Stimulated activated CD4-positive, alpha-beta T cell treated with anti-CD3 and anti-CD28 coated beads, Interleukin-4, amount 100 ng/mL, for 24 hours (primary cell): ENCODE measurements around the gene CCDC117.
"Not testable (repeated sequence)": the region's sequence is repeated elsewhere in the genome, so short reads cannot be mapped to it uniquely, and the experiment has no call there.

ENCODE experiments used
- DNase-seq: peaks from one replicate; pipeline ENCODE4 v3.0.0-alpha.2; 2020

Gene CCDC117

DNA sequence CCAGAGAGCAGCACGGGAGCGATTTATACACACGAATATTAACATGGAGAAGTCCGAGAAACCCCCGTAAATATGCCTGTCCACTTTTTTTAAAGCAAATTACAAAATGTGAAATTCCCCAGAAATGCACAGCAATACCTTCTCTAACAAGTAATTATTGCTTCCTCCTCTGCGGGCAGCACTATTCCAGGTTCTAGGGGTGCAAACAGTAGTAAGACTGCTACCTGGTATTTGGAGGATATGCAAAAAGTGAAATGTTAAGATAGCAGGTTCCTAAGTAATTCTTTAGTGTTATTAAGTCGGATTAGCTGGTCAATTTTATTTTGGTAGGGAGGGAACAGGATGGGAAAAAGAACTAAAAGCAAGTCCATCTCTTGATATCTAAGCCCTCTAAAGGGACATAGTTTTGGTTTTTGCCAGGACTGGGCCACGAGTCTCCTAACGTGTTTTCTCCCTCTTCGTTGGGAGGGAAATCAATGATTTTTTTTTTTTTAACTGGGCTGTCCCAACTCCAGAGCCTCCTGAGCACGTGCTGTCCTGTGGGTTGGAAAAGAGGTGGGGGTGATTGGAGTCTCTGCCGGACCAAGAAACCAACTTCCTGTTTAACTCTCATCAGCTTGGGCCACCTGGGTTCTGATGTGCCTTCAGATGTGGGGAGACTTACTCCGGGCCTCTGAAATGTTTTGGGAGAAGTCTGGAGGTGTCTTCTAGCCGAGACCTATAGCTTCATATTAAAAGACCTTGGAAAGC lies 29.5 kb downstream of the CCDC117 start:
- DNase-seq, result no peak

DNA sequence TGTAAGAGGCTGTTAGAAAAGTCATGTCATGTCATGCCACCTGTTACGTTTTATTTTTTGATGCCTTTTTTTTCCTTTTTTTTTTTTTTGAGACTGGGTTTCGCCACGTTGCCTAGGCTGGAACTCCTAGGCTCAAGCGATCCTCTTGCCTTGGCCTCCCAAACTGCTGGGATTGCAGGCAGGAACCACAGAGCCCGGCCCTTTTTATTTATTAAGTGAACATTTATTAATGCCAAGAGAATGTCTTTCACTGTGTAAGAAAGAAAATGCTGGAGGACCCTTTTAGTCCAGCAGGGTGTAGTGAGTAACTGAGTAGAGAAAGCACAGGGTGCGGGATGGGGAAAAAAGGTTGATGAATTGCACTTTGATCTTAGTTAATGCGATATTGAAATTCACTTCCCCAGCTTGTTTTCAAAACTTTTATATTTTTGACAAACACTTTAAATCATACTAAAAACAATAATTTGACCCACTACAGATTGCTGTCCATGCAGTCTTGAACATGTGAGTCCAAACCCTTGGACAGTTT lies 30.2 kb downstream of the CCDC117 start:
- DNase-seq, result no peak

DNA sequence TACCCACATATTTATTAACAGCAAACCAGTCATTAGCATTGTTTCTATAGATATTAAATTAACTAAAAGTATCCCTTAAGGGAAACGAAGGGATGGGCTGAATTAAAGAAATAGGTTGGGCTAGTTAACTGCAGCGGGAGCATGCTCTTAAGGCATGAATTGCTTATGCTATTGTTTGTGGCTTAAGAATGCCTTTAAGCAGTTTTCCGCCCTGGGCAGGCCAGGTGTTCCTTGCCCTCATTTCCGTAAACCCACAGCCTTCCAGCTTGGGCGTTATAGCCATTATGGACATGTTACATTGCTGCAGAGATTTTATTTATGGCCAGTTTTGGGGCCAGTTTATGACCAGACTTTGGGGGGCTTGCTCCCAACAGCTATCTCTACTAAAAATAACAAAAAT lies 32.9 kb downstream of the CCDC117 start:
- DNase-seq, result not testable (repeated sequence)

DNA sequence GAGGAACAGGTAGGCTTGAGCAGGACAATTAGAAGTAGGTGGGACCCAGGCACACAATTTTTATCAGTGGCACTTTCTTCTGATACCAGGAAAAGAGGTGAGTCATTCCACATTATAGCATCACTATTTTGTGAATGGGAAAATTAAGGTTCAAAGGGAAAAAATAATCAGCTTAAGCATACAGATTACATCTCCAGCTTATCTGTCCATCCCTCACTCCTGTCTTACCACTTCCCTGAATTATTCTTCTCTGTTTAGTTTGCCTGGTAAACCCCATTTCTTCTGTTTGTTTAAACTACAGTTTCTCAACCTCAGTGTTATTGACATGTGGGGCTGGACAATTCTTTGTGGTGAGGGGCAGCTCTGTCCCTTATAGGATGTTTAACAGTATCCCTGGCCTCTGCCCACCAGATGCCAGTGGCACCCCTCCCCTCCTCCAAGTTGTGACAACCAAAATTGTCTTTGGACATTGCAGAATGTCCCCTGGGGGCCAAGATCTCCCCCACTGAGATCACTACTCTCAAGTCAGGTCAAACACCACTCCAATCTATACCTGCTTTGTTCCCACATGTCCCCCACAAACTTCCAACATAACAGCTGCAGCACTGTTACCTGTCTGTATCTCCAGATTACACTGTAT lies 36.3 kb downstream of the CCDC117 start:
- no peak for DNase-seq

DNA sequence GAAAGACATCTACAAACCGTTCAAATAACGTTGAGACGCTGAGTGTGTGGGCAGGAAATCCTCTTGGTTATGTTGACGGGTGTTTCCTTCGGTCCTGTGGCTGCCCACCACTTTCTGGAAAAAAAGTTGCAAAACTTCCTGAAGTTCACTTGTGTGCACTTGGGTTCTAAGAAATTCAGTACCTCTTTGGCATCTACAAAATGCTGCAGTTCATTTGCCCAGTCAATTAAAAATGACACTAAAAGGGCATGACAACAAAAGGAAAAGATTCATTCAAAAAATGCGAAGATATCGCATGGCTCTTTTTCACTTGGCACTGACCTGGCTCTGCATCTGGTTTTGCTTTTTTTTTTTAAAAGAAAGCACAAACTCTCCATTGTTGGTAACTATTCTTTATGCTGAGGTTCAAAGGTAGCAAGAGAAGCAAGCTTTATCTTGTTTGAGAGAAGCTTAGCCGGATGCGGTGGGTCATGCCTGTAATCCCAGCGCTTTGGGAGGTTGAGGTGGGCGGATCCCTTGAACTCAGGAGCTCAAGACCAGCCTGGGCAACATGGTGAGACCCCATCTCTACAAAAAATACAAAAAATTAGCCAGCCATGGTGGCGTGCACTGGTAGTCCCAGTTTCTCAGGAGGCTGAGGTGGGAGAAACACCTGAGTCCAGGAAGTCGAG lies 38.5 kb downstream of the CCDC117 start:
- DNase-seq, result no peak

DNA sequence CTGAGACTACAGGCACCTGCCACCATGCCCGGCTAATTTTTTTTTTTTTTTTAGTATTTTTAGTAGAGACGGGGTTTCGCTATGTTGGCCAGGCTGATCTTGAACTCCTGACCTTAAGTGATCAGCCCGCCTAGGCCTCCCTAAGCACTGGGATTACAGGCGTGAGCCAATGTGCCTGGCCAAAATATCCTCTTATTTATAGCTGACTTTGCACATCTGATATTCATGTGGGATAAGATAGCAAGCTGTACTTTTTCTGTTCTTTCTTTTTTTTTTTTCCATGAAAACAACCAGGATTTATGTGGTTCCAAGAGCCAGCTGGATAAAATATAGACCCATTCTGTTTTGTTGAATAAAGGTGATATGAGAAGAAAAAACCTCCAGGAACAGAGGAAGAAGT lies 40.0 kb downstream of the CCDC117 start:
- DNase-seq, result no peak

DNA sequence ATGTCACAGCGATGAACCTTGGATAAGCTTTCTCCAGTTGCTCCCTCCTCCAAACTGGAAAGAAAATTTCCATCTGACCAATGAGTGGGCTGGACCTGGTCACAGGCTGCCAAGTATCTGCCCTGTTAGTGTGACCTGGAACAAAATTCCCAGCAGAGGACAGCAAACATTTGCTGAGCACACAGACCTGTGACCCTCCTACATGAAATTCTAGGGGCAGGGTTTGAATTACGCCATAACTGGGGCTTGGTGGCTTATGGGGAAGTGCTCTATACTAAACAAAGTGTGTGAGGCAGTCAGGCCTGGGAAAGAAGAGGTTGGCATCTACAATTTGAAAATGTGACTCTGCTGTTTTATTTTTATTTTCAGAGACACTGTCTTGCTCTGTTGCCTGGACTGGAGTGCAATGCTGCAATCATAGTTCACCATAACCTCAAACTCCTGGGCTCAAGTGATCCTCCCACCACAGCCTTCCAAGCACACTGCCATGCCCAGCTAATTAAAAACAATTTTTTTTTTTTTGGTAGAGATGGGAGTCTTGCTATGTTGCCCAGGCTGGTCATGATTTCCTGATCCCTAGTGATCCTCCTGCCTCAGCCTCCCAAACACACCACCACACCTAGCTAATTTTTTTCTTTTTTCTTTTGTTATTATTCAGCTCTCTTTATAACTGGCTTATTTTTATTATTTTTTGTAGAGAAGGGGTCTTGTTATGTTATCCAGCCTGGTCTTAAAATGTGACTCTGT lies 41.5 kb downstream of the CCDC117 start:
- DNase-seq, result no peak

DNA sequence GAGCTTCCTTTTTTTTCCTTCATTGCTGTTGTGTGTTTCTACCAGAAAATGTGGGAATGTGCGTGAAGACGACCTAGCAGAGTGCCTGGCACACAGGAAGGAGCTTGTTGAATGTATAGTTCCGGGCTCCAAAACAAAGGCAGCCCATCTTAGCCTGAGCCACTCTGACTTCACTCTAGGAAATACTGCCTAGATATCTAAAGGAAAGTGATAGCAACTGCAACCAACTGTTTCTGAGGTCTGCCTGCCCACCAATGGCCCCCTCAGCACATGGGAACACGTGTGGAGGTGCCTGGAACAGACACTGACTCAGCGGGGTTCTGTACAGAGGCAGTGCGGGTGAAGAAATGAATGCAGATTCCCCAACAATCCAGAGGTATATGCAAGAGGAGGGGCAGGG lies 42.6 kb downstream of the CCDC117 start:
- DNase-seq, result no peak

DNA sequence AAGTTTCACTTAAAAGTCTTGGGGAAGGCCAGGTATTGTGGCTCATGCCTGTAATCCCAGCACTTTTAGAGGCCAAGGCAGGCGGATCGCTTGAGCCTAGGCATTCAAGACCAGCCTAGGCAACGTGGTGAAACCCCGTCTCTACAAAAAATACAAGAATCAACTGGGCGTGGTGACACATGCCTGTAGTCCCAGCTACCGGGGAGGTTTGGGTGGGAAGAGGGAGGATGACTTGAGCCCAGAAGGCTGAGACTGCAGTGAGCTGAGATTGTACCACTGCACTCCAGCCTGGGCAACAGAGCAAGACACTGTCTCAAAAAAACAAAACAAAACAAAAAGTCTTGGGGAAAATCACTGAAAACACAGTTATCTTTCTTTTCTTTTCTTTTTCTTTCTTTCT lies 43.2 kb downstream of the CCDC117 start:
- DNase-seq, result no peak

DNA sequence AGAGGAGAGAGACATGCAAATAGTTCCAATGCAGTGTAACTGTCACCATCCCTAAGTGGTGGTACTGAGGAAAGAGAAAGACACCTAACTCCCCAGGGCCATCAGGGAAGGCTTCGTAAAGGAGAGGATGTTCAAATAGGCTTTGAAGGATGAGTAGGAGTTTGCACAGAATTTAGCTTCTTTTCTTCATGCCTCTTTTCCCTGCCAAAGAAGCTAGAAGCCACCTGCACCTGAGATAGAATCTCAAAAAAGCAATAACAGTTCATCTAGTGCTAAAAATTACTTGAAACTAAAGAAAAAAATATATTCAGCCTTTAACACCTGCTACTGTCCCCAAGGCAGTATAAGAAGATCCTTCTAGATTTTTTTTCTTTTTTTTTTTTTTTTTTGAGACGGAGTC lies 44.6 kb downstream of the CCDC117 start:
- no peak for DNase-seq

DNA sequence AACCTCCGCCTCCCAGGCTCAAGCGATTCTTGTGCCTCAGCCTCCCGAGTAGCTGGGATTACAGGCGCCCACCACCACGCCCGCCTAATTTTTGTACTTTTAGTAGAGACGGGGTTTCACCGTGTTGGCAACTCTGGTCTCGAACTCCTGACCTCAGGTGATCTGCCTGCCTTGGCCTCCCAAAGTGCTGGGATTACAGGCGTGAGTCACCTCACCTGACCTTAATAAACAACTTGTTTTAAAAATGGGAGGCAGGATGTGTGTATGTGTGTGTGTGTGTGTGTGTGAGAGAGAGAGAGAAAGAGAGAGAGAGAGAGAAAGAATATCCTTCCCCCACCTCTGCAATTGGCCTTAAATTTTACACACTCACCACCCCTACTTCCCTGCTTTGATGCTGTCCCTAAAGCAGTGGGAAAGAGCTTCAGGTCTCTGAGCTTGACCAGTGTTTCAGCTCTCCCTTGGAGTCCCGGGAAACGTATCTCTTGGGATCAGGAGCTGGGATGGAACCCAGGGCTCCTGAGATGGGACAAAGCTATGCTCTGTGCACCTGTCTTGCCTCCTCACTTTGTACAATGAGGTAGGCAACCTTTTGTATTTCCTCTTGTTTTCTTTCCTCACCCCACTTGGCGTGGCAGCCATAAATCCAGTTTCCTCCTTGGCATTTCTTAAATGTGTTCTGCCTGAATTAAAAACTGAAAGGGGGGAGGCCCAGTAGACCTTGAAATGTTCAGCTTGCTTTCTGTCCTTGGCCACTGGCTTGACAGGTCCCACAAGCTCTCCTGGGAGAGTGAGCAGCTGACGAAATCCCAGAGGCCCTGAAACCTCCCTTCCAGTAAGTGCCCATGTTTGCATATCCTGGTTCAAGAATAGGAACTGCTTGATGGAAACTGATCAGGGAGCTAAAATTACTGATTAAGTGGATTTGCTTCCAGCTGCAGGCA lies 45.7 kb downstream of the CCDC117 start:
- no peak for DNase-seq

DNA sequence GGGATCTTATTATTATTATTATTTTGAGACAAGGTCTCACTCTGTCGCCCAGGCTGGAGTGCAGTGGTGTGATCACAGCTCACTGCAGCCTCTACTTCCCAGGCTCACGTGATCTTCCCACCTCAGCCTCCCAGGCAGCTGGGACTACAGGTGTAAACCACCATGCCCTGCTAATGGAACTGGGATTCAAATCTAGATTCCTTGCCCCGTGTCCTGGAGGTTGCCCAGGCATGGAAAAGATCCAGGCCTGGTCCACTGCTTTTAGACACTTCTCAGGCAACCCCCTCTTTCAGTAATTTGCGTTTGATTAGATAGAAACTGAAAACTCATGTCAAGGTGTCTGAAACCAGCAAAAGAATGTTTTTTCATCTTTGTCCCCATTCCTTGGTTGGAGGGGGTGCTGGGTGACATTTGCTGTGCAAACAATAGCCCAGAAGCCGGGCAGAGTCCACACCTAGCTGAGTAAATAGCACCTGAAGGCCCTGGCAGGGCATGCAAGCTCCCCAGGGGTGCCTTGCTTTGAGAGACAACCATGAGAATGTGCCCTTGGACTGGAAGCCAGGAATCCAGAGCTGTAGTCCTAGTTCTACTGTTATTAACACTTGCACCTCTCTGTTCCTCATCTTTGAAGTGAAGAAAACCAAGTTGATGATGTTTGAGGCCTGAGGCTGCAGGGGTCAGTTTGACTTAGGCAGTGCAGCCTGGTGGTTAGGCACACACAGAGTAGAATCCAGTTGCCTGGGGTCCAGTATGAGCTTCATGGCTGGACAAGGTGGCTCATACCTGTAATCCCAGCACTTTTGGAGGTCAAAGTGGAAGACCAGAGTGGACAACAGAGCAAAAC lies 47.0 kb downstream of the CCDC117 start:
- DNase-seq, result no peak

DNA sequence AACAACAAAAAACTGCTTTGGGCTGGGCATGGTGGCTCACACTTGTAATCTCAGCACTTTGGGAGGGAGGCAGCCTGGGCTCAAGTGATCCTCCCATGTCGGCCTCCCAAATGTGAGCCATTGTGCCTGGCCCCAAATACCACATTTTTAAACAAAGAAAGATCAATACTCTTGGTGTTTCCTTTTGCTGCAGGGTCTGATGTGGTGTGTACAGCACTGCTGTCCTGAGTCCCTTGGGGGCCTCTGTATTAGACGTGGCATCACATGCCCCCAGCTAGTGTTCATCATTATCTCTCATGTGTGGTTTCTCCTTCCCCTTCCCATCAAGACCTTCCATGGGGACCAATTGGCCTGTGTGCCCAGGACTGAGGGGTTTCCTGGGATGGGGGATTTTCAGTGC lies 48.4 kb downstream of the CCDC117 start:
- no peak for DNase-seq

DNA sequence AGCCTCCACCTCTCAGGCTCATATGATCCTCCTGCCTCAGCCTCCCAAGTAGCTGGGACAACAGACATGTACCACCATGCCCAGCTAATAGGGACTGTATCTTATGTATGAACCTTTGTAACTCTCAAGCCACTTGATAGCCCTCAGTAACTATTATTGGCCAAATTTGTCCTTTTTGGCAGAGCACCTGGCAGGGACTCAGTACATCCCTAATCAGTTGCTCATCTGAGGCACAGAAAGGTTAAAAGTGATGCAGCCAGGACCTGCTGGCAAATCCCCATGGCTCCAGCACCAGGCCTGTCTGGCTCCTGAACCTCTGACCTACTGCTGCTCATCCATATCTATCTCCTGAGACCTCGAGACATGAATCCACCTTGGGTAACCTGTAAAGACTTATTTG lies 49.0 kb downstream of the CCDC117 start:
- no peak for DNase-seq

DNA sequence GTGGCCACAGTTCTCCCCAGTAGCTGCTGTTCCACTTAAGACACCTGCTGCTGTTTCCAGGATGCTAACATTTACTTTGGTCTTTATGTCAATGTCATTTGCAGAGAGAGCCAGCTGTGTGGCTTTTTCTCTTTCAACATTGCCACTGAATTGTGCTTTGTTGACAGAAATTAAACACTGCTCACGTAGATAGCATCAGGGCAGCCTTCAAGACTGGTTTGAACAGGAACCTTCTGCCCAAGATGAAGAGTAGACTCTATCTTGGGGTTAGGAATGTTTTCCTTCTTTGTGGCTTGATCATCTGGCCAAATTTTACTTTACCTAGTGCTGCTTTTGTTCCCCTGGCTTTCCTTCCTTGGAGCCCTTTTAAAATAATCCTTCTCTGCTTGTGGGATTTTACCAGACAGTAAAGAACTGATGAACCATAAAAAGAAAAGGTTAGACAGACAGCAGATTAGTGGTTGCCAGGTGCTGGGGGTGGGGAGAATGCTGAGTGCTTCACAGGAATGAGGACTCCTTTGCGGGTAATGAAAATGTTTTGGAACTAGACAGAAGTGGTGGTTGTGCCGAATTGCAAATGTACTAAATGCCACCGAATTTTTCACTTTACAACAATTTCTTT lies 50.5 kb downstream of the CCDC117 start:
- no peak for DNase-seq

DNA sequence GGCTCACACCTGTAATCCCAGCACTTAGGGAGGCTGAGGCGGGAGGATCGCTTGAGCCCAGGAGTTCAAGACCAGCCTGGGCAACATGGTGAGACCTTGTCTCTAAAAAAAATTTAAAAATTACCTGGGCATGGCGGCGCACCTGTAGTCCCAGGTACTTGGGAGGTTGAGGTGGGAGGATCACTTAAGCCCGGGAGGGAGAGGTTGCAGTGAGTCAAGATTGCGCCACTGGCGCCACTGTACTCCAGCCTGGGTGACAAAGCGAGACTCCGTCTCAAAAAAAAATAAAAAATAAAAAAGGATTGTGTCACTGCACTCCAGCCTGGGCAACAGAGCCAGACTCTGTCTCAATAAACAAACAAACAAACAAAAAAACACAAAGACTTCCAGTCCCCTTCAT lies 52.0 kb downstream of the CCDC117 start:
- DNase-seq, result not testable (repeated sequence)

DNA sequence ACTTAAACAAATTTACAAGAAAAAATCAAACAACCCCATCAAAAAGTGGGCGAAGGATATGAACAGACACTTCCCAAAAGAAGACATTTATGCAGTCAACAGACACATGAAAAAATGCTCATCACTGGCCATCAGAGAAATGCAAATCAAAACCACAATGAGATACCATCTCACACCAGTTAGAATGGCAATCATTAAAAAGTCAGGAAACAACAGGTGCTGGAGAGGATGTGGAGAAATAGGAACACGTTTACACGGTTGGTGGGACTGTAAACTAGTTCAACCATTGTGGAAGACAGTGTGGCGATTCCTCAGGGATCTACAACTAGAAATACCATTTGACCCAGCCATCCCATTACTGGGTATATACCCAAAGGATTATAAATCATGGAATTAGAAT lies 53.9 kb downstream of the CCDC117 start:
- not testable (repeated sequence) for DNase-seq

DNA sequence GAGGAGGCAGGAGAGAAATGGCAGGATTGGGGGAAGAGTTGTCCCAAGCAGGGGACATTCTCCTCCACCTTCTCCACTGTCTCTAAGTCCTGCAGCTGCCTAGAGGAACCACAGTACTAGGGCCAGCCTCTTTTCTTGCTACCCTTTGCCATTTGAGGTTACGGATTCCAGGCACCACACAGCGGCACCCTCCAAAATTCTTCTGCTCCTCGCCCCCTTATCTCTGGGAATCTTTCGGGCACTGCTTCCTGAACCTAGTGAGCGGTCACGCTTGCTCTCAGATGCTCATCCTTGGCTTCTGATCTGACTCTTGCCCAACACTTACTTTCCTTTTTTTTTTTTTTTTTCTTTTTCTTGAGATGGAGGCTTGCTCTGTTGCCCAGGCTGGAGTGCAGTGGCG lies 54.4 kb downstream of the CCDC117 start:
- DNase-seq, result no peak

DNA sequence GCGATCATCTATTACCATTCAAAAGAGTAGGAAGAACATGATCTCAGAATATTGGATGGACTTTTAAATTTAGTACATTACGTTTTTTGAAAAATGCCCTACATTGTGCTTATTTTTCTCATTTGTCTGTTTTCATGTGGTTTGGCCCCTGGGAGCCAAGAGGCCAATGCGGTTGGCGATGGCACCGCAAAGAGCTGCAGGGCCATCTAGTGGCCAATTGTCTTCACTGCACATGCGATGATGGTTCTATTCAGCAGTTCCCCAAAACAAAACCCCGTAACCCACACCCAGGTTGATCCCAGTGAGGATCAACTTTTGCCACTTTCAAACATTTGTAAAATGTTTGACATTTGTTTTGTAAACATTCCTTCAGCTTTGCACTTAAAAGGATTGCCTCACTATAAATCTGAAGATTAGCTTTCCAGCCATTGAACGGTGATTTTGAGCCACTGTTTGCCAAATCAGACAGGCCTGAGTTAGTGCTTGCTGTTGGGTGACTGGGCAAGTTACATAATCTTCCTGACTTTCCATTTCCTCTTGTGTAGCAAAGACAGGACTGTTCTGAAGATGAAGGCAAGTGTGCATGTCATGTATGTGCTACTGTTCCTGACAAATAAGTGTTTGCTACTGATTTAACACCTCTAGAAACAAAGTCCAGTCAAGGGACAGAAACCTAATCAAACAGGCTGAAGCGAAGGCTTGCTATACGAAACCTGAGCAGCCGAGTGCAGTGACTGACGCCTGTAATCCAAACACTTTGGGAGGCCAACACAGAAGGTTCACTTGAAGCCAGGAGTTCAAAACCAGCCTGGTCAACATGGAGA lies 57.1 kb downstream of the CCDC117 start:
- peak; percentile 76 for DNase-seq

DNA sequence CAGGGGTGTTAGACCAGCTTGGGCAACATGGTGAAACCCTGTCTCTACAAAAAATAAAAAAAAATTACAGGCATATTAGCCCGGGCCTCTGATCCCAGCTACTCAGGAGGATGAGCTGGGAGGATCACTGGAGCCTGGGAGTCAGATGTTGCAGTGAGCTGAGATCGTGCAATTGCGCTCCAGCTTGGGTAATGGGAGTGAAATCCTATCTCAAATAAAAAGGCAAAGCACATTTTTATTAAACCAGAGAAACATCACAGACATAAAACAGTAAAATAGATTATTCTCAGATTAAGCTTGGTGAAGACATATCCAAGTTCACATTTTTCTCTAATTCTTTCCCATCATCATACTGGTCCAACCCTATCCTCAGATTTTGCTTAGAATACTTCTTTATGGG lies 57.9 kb downstream of the CCDC117 start:
- DNase-seq, result no peak
